NCI-H345 (cell line): ENCODE data around the gene DNAJC5G.
A peak's percentile ranks its signal among the peaks of the same experiment; 100 is the strongest.
"Not testable (repeated sequence)": the region's sequence is repeated elsewhere in the genome, so short reads cannot be mapped to it uniquely, and the experiment has no call there.

Source experiments
- DNase-seq: peaks from one replicate; lab custom pipeline; 2025; lab: John Stamatoyannopoulos, UW

DNAJC5G gene

GRCh38 chr2:27281855-27282559, 6.8 kb downstream of the DNAJC5G start, which contains the start of gene TRIM54:
TSS of gene TRIM54 (plus strand) at chr2:27282429. CDS start at chr2:27282732, 303 bp downstream.
- DNase-seq = no peak

DNA sequence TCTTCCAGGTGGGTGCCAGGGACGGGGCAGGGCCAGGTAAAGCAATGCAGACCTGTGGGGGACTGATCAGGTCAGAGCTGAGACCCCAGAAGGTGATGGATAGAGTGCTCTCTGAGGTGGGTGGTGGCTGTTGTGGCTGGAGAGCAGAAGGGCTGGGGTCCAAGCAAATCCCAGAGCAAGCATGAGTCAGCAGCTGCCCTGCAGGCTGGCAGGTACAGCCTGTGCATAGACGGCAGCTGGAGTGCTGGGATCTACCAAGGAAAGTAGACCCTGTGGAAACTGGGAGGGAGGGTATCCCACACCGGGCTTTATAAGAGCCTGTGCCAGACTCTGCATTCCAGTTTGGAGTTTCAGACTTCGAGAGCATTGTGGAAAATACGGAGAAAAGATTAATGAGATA, 7.7 kb downstream of the DNAJC5G start:
- no peak for DNase-seq

GRCh38 chr2:27284996-27285395, 9.8 kb downstream of the DNAJC5G start:
- DNase-seq = no peak

GRCh38 chr2:27285481-27285880, 10.2 kb downstream of the DNAJC5G start:
- no peak for DNase-seq

DNA sequence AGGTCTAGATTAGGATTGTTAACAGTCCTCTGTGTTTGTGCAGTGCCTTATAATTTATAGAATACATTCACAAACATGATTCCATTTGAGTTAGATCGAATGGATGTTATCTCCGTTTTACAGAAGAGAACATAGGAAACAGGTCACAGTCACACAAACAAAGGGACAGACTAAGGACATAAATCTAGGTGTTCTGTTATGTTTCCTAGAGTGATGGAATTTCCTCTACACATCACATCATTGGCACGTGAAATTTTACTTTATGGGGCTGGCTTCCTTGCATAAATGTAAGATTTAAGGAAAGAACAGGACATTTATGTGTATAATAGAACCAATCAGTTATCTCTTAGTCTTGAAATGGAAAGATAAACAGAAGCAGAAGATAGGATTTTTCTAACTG, 13.4 kb downstream of the DNAJC5G start:
- DNase-seq = no peak

GRCh38 chr2:27290549-27290948, 15.3 kb downstream of the DNAJC5G start:
- DNase-seq = no peak

GRCh38 chr2:27291865-27292264, 16.6 kb downstream of the DNAJC5G start:
- DNase-seq = no peak

GRCh38 chr2:27294928-27295327, 19.7 kb downstream of the DNAJC5G start:
- DNase-seq = no peak

- no peak for DNase-seq
Observed at GRCh38 chr2:27296481-27296880, 21.2 kb downstream of the DNAJC5G start.

DNA sequence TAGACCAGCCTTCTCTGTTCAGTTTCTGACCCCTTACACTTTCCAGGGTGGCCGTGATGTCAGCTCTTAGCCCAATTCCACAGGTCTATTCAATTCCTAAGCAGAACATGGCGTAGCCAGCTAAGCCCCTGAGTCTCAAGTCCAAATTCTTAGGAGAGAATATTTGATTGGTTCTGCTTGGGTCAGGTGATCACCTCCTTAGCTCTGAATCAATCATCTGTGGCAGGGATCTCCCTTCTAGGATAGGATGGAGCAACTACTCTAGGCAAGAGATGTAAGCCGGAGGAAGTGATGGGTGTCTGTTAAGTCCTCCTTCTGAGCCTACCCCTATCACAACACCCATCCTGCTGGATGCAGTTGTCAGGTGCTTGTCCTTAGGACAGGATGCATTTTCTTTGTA, 22.0 kb downstream of the DNAJC5G start:
- no peak for DNase-seq

DNA sequence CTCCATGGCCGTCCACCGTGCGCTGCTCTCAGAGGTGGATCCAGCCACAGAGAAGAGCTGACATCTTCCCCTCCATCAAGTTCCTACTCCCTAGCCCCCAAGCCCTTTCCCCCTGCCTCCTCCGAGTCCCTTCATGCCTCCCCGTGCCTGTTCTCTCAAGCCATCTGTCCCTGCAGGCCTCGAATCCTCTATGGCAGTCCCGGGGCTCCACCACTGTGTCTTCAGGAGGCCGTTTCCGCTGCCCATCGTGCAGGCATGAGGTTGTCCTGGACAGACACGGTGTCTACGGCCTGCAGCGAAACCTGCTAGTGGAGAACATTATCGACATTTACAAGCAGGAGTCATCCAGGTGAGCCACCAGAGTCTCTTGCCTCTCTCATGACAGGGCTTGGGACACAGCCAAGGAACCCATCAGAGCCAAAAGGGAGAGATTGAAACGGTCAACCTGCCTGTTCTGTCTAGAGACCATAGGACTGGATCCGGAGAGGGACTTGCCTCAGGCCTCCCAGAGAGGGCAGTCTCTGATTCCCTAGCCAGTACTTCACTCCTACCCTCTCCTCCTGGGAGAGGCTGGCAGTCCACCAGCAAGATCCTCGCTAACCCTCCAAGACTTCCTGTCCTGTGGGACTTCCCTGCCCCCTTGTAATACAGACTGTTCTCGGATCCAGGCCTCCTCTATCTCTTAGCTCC, 23.3 kb downstream of the DNAJC5G start:
- DNase-seq = no peak

DNA sequence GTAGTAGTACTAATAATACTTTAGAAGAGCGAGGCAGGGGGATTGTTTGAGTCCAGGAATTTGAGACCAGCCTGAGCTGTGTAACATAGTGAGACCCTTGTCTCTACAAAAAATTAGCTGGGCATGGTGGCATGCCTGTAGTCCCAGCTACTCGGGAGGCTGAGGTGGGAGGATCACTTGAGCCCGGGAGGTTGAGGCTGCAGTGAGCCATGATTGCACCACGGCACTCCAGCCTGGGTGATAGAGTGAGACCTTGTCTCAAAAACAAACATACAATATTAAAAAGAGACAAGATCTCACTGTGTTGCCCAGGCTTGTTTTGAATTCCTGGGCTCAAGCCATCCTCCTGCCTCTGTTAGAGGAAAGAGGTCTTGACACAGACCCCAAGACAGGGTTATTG, 25.4 kb downstream of the DNAJC5G start:
- DNase-seq = not testable (repeated sequence)

DNA sequence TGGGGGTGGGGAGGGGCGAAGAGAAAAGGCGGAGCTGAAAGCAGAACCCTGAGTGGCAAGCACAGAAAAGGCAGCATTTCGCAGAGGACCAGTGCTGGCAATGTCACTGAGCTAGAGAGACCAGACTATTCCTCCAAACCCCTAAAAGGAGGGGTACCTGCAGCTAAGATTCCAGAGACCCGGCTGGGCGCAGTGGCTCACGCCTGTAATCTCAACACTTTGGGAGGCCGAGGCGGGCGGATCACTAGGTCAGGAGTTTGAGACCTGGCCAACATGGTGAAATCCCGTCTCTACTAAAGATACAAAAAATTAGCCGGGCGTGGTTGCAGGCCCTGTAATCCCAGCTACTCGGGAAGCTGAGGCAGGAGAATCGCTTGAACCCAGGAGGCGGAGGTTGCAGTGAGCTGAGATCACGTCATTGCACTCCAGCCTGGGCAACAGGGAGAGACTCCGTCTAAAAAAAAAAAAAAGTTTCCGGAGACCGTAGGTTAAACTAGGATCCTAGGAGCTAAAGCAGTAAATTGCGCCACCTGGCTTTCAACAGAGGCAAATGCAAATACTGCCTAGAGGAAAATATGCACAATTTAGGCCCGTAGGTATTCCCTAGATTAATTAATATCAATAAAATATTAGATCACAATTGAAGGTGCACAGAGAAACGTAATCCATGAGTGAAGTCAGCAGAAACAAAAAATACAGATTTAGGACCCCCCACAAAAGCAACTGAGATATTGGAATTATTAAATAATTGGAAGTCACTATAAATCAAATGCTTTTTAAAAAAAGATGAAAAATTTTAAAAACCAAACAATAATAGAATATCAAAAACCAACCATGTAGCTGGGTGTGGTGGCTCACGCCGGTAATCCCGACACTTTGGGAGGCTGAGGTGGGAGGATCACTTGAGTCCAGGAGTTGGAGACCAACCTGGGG, 28.1 kb downstream of the DNAJC5G start:
- DNase-seq = peak; percentile 83

DNA sequence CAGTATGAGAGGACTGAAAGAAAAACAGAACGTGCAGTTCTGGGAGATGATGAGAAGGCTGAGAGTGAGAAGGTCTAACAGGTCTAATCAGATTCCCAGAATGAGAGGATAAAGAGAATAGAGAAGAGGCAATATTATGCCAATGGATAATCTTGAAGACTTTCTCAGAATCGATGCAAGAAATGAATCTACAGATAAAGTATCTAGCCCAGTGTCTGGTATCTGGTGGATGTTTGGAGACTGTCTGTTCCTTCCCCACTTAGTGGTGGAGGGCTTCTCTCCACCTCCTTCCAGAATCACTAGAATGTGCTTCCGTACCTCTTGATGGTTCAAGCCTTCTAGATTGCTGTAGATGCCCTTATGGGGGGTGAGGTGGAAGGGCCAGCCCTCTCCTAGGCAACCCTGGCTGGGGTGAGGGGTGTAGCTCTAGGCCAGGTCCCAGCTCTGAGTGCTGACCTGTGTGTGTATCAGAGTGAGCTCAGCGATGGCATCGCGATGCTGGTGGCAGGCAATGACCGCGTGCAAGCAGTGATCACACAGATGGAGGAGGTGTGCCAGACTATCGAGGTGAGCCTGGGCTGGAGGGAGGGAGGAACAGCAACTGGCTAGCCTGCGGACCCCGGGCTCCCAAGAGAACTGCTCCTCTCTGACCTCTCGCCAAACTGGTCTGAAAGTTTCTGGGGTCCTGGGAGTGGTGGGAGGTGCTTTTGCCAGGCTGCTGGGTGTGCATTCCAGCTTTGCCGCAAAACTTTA, 29.4 kb downstream of the DNAJC5G start:
- DNase-seq = no peak

DNA sequence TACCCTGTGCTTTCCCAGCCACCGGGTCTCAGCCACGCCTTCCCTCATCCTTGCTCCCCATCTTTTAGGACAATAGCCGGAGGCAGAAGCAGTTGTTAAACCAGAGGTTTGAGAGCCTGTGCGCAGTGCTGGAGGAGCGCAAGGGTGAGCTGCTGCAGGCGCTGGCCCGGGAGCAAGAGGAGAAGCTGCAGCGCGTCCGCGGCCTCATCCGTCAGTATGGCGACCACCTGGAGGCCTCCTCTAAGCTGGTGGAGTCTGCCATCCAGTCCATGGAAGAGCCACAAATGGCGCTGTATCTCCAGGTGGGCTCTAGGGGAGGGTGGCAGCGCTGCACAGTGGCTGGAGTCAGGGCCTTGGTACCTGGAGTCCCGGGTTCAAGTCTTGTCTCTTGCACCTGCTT, 30.3 kb downstream of the DNAJC5G start:
- DNase-seq = no peak

GRCh38 chr2:27306136-27306535, 30.9 kb downstream of the DNAJC5G start:
- no peak for DNase-seq

GRCh38 chr2:27306573-27307286, 31.5 kb downstream of the DNAJC5G start:
- no peak for DNase-seq

GRCh38 chr2:27307287-27307544, 32.0 kb downstream of the DNAJC5G start:
- DNase-seq = no peak

DNA sequence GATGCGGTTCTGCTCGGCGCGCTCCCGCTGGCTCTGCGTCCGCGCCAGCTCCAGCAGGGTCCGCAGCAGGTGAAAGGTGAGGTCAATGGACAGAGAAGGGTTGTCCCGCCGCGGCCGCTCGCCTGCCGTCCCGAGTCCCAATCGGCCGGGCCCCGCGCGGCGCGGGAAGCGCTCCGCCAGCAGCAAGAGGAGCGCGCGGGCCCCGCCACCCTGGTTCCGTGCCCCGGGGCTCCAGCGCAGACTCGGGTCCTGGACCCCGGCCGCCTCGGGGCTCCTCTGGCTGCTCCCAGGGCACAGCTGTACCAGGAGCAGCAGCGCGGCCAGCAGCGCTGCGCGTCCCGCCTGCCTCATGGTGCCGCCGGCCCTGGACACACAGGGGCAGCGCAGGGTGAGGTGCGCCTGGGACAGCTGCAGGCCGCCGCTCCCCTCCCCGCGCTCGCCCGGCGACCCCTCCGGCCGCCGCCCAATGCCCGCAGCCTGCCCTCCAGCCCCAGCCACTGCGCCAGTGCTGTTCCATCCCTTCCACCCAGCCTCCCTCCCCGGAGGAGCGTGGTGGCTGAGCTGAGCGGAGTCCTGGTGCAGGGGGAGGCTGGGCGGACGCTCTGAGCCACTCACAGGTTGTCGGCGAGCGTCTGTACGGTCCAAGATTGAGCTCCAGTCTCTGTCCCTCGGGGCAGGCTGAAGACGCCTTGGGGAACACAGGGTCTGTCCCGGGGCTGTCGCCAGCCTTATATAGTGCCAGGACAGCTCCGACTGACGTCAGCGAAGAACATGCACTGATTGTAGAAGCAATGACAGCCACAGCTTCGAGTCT, 32.5 kb downstream of the DNAJC5G start:
- DNase-seq = no peak

GRCh38 chr2:27308359-27308881, 33.2 kb downstream of the DNAJC5G start, which contains the start of gene UCN:
TSS of gene UCN (minus strand) at chr2:27308445. CDS start at chr2:27307895, 550 bp downstream.
- no peak for DNase-seq
